Gastroesophageal sphincter (tissue), 4 donors: ENCODE data around the gene TMEM218. TPM values are rescaled to one million over a fixed set of nuclear protein-coding genes. Genes with fewer than 3 reads are reported as not detected.

Experiments
- ATAC-seq: fragments of 150-250 bp; one replicate; pipeline ENCODE4 v1.9.1; 2016; ENCODE audit warnings: mild to moderate bottlenecking, moderate library complexity
- H3K27ac ChIP-seq, 4 donors: fragments of 200-600 bp; sonication (generic) in 3 of 4; 1 replicate in 3 of 4; 2 replicates in 1 of 4; pipeline ENCODE4 v1.5.1; 2016 to 2019
- H3K27me3 ChIP-seq: fragments of 200-600 bp; sonication (generic); one replicate; pipeline ENCODE4 v1.5.1; 2019
- H3K36me3 ChIP-seq, 2 donors: fragments of 200-600 bp; sonication (generic); one replicate each; pipeline ENCODE4 v1.5.1; 2019; ENCODE audit warnings: control low read depth in 1 of 2
- H3K4me1 ChIP-seq, 3 donors: fragments of 200-600 bp; sonication (generic); 1 replicate in 2 of 3; 2 replicates in 1 of 3; pipeline ENCODE4 v1.5.1; 2016 to 2019; ENCODE audit warnings: control low read depth in 2 of 3
- H3K4me3 ChIP-seq, 2 donors: fragments of 200-600 bp; sonication (generic); one replicate each; pipeline ENCODE4 v1.5.1; 2019; ENCODE audit warnings: mild to moderate bottlenecking in 1 of 2, moderate library complexity in 1 of 2
- H3K9me3 ChIP-seq, 3 donors: fragments of 200-600 bp; sonication (generic); one replicate each; pipeline ENCODE4 v1.5.1; 2017 to 2019; ENCODE audit warnings: control low read depth in 2 of 3
- EP300 ChIP-seq: sonication (generic); formaldehyde crosslinking; IDR thresholded peaks from one replicate; pipeline ENCODE4 v1.6.1; 2017; ENCODE audit warnings: antibody characterized with exemption, mild to moderate bottlenecking
- POLR2A ChIP-seq, 2 donors: fragments of 450-650 bp; IDR thresholded peaks; one replicate each; pipeline ENCODE4 v1.6.1; 2017; ENCODE audit warnings: antibody characterized with exemption in 2 of 2, mild to moderate bottlenecking in 2 of 2, moderate library complexity in 1 of 2
- POLR2AphosphoS5 ChIP-seq: sonication (generic); formaldehyde crosslinking; IDR thresholded peaks from one replicate; pipeline ENCODE4 v1.6.1; 2017; ENCODE audit warnings: antibody characterized with exemption
- WGBS, 2 donors: methylation state at CpG; one replicate each; pipeline ENCODE4 v1.1.5; 2018; ENCODE audit warnings: low coverage in 1 of 2; 5-methylcytosine and 5-hydroxymethylcytosine counted together
- total RNA-seq, 4 donors: library from RNA; depleted of rRNA; stranded (reverse); fragments of >200 nt; gene quantifications; one replicate each; pipeline ENCODE4 v1.1.0, GENCODE V29; 2016
- TF ChIP-seq, protein P1 (sequence below), 4 experiments: fragments of 200-600 bp in 2 of 4; fragments of 450-650 bp in 2 of 4; sonication (generic) in 1 of 4; IDR thresholded peaks; one replicate each; pipeline ENCODE4 v1.5.1; 2017 to 2019; ENCODE audit warnings: antibody characterized with exemption in 4 of 4, mild to moderate bottlenecking in 2 of 4, moderate library complexity in 2 of 4

Gene TMEM218
- total RNA-seq, 4 donors from 2014 or later, result 14.7 to 20.0 (median 17.3) TPM

DNA sequence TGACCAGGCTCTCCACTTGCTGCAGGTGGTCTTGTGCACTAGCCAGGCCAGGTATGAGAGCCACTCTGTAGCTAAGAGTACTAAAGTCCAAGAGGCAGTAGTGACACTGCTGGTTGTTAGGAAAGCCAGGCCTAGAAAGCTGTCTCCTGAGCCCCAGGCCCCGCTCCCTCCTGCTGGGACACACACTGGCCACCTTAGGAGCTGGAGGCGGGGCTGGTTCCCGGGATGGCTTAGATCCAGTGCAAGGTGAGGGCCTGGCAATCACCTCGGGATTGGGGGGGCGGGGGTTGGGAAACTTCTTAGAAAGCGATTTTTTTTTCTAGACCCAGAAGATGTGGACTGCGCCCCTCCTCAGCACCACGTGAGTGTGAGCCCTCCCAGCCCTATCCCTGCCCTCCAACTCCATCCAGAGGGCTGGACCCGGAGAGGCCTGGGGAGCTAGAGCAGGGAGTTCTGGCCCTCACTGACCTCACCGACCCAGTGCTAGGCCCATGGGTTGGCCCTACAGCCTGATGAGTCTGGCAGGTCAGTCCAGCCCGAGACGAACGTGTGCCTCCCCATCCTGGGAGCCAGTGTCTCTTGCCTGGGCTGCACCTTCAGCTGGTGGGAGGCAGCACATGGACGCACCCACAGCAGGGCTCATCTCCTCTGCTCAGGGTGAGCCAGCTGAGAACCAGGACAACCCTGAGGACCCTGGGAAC lies 30.2 kb downstream of the TMEM218 start:
- Histone ChIP-seq H3K27ac (no peak overlapping the region), H3K36me3 (no peaks in the 10 kb centered on the region), H3K4me1 (no peaks in the 10 kb centered on the region), H3K27me3 (peaks cover 71% of the 10 kb centered on the region), H3K4me3 (no peak overlapping the region), H3K9me3 (no peaks in the 10 kb centered on the region)
- TF ChIP-seq POLR2A (IDR thresholded peaks at IDR 0.05), result no peak
- TF ChIP-seq, protein P1, sequence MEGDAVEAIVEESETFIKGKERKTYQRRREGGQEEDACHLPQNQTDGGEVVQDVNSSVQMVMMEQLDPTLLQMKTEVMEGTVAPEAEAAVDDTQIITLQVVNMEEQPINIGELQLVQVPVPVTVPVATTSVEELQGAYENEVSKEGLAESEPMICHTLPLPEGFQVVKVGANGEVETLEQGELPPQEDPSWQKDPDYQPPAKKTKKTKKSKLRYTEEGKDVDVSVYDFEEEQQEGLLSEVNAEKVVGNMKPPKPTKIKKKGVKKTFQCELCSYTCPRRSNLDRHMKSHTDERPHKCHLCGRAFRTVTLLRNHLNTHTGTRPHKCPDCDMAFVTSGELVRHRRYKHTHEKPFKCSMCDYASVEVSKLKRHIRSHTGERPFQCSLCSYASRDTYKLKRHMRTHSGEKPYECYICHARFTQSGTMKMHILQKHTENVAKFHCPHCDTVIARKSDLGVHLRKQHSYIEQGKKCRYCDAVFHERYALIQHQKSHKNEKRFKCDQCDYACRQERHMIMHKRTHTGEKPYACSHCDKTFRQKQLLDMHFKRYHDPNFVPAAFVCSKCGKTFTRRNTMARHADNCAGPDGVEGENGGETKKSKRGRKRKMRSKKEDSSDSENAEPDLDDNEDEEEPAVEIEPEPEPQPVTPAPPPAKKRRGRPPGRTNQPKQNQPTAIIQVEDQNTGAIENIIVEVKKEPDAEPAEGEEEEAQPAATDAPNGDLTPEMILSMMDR (IDR thresholded peaks at IDR 0.05), result no peak
- no peak for ATAC-seq
- WGBS, 2 donors, result no CpG with 5 or more reads among the region's 14 CpGs

DNA sequence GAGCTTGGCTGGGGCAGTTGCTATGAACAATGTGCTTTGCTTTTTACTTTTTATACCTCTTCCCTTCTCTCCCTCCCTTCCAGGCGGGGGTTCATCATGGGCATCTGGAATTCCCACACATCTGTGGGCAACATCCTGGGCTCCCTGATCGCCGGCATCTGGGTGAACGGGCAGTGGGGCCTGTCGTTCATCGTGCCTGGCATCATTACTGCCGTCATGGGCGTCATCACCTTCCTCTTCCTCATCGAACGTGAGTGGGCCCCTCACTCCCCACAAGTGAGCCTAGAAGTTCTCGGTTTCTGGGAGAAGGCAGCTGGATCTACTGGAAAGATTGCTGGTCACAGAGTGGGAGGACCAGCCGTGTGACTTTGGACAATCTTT lies 30.9 kb downstream of the TMEM218 start:
- no peaks in the 10 kb centered on the region for H3K9me3 ChIP-seq
- H3K4me1 ChIP-seq, result no peaks in the 10 kb centered on the region
- no peaks in the 10 kb centered on the region for H3K36me3 ChIP-seq
- H3K27ac ChIP-seq, result no peak overlapping the region
- no peak overlapping the region for H3K4me3 ChIP-seq
- no peak for ATAC-seq
- H3K27me3 ChIP-seq, result peaks cover 78% of the 10 kb centered on the region
- WGBS, 2 donors, result 72 to 88% methylated on average over 6 to 9 of the region's 12 CpGs
- no peak for TF ChIP-seq POLR2AphosphoS5
- no peak for TF ChIP-seq POLR2A (IDR thresholded peaks at IDR 0.05)
- TF ChIP-seq, protein P1 (IDR thresholded peaks at IDR 0.05), result no peak
- TF ChIP-seq EP300, result no peak

DNA sequence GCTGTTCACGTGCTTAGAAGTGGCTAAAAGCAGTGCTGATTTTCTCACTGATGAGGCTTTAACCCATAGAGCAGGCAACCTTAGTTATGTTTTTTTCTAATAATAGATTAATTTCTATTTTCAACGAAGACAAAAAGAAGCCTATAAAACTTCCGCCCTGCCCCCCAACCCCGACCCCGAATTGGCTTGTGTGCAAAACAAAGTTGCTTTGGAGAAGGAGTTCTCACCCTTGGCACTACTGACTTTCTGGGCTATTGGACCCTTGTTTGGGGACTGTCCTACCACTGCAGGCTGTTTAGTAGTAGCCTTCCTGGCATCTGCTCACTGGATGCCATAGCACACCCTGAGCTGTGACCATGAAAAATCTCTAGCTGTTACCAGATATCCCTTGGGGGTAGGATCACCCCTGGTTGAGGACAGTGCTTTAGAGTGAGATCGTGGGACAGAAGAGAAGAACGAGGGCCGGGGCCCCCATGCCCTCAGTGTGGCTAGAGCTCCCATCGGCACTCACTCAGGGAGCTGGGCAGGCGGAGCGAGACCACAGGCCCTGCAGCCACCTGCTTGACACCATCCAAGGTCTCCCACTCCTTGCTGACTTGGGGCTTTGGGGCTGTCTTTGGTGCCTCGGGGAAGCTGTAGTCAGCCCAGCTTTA lies 31.4 kb downstream of the TMEM218 start:
- TF ChIP-seq POLR2AphosphoS5 (no peak), POLR2A (IDR thresholded peaks at IDR 0.05) (no peak), EP300 (no peak)
- TF ChIP-seq, protein P1 (IDR thresholded peaks at IDR 0.05), result no peak
- peaks cover 80% of the 10 kb centered on the region for H3K27me3 ChIP-seq
- no peak overlapping the region for H3K4me3 ChIP-seq
- H3K4me1 ChIP-seq, result no peaks in the 10 kb centered on the region
- no peak overlapping the region for H3K27ac ChIP-seq
- H3K36me3 ChIP-seq, result no peaks in the 10 kb centered on the region
- H3K9me3 ChIP-seq, result no peaks in the 10 kb centered on the region
- WGBS, 2 donors, result 80 to 83% methylated on average over 3 to 12 of the region's 12 CpGs
- no peak for ATAC-seq

DNA sequence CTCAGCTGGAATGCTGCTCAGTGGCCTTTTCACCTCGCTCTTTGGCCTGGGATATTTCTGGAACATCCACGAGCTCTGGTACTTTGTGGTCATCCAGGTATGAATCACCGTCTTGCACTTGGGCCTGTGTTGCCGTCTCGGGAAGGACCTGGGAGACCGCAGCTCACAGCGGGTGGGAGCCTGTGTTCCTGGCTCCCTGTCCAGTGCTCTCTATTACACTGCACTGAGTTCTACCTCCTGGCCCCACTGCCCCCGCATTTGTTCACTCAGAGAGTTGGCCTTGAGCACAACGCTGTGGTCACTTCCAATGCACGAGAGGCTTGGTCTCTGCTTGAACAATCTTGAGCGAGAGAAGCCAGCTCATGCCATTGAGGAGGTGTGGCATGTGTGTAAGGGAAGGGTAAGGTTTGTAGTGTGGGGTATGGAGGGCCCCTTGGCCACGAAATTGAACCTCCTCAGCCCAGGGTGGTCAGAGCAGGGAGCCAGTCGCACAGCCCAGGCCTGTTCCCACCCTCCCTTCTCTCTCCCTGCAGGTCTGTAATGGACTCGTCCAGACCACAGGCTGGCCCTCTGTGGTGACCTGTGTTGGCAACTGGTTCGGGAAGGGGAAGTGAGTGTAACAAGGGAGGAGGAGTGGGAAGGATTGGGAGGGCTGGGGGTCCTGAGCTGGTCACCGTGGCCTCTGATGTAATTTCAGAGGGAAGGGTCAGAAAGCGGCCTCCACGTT lies 32.1 kb downstream of the TMEM218 start:
- no peak overlapping the region for H3K4me3 ChIP-seq
- ATAC-seq, result no peak
- H3K27me3 ChIP-seq, result peaks cover 80% of the 10 kb centered on the region
- TF ChIP-seq POLR2AphosphoS5 (no peak), EP300 (no peak)
- WGBS, 2 donors, result 76 to 77% methylated on average over 5 to 11 of the region's 18 CpGs
- H3K4me1 ChIP-seq, result no peaks in the 10 kb centered on the region
- H3K27ac ChIP-seq, result no peak overlapping the region
- no peaks in the 10 kb centered on the region for H3K9me3 ChIP-seq
- no peaks in the 10 kb centered on the region for H3K36me3 ChIP-seq

DNA sequence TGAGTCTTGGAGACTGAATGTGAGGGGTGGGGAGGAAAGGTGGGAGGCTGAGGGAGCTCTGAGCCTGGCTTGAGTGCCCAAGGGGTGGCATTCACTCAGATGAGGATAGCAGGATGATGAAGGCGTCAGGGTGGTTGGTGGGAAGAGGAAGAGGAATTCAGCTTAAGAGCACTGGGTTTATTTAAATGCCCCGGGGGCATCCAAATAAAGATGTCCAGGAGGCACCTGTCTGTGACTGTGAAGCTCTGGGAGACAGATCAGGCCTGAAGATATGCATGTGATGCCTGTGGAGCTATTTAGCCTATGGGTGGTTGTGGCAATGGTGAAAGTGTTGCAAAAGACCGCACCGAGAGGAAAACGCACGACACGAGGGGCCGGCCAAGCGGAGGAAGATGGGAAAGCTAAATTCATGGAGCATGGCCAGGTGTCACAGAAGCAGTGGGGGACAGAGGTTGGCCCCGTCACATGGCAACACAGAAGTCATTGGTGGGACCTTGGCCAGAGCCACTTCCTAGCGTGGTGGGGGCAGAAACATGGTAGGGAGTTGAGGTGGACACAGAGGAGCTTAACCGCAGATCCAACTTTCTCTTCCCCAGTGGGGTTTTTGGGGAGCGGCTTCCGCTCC lies 32.8 kb downstream of the TMEM218 start:
- H3K27me3 ChIP-seq, result peaks cover 80% of the 10 kb centered on the region
- H3K4me3 ChIP-seq, result no peak overlapping the region
- H3K4me1 ChIP-seq, result no peaks in the 10 kb centered on the region
- no peaks in the 10 kb centered on the region for H3K36me3 ChIP-seq
- no peak for ATAC-seq
- TF ChIP-seq POLR2AphosphoS5 (no peak), POLR2A (IDR thresholded peaks at IDR 0.05) (no peak), EP300 (no peak)
- TF ChIP-seq, protein P1 (IDR thresholded peaks at IDR 0.05), result no peak
- H3K27ac ChIP-seq, result no peak overlapping the region
- no peaks in the 10 kb centered on the region for H3K9me3 ChIP-seq
- 91 to 92% methylated on average over 12 of the region's 14 CpGs for WGBS, 2 donors
